HL-60 (cell line): Measurements from ENCODE around the gene ZBTB46.

Source experiments
- CTCF ChIP-seq: IDR thresholded peaks from one replicate; pipeline ENCODE4 v1.5.1; 2011; ENCODE audit warnings: low read length, control low read depth, inconsistent platforms; ENCODE audit not compliant: insufficient read depth
- GABPA ChIP-seq: IDR thresholded peaks from 2 replicates; pipeline ENCODE4 v1.6.1; 2012; ENCODE audit warnings: low read depth
- POLR2AphosphoS5 ChIP-seq: IDR thresholded peaks from 2 replicates; pipeline ENCODE4 v1.6.1; 2012; ENCODE audit warnings: low read depth
- SPI1 ChIP-seq: IDR thresholded peaks from 2 replicates; pipeline ENCODE4 v1.6.1; 2012; ENCODE audit warnings: low read depth, mild to moderate bottlenecking, borderline replicate concordance
- TF ChIP-seq, protein P1 (sequence below): IDR thresholded peaks from 2 replicates; pipeline ENCODE4 v1.6.1; 2012; ENCODE audit warnings: low read depth; ENCODE audit not compliant: insufficient replicate concordance

DNA sequence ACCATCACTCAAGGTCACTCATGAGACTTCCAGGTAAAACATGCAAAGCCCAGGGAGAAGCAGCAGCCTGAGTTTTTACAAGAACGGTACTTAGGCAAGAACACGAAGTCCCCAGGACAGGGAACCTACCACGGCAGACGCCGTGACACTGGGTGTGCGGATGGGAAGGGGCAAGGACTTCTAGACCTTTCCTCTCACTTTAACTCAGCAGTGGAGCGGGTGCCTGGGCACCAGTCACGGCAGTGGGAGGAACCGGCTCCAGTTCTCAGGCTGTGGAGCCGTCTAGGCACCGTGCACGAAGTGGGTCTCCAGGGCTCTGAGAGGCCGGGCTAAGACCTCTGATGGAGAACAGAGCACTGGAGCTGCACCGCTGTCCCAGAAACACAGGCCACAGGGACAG is 2.5 kb downstream of the ZBTB46 start:
- no peak for TF ChIP-seq CTCF
- TF ChIP-seq SPI1 = no peak
- TF ChIP-seq, protein P1, sequence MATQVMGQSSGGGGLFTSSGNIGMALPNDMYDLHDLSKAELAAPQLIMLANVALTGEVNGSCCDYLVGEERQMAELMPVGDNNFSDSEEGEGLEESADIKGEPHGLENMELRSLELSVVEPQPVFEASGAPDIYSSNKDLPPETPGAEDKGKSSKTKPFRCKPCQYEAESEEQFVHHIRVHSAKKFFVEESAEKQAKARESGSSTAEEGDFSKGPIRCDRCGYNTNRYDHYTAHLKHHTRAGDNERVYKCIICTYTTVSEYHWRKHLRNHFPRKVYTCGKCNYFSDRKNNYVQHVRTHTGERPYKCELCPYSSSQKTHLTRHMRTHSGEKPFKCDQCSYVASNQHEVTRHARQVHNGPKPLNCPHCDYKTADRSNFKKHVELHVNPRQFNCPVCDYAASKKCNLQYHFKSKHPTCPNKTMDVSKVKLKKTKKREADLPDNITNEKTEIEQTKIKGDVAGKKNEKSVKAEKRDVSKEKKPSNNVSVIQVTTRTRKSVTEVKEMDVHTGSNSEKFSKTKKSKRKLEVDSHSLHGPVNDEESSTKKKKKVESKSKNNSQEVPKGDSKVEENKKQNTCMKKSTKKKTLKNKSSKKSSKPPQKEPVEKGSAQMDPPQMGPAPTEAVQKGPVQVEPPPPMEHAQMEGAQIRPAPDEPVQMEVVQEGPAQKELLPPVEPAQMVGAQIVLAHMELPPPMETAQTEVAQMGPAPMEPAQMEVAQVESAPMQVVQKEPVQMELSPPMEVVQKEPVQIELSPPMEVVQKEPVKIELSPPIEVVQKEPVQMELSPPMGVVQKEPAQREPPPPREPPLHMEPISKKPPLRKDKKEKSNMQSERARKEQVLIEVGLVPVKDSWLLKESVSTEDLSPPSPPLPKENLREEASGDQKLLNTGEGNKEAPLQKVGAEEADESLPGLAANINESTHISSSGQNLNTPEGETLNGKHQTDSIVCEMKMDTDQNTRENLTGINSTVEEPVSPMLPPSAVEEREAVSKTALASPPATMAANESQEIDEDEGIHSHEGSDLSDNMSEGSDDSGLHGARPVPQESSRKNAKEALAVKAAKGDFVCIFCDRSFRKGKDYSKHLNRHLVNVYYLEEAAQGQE = no peak
- TF ChIP-seq POLR2AphosphoS5 = no peak
- no peak for TF ChIP-seq GABPA
